WI38 (cell line): Measurements from ENCODE around the gene GTPBP4.
"Not testable (repeated sequence)": the region's sequence is repeated elsewhere in the genome, so short reads cannot be mapped to it uniquely, and the experiment has no call there.

ENCODE experiments used
- H3K4me3 ChIP-seq: 2 replicates; pipeline ENCODE4 v1.5.1; 2011; ENCODE audit warnings: low read depth, mild to moderate bottlenecking, control low read depth, low read length
- TF ChIP-seq, protein P1 (sequence below): IDR thresholded peaks from 2 replicates; pipeline ENCODE4 v1.5.1; 2012; ENCODE audit warnings: low read depth, mild to moderate bottlenecking, control low read depth, low read length

GTPBP4 gene

GRCh38 chr10:1002425-1003006, 14.3 kb downstream of the GTPBP4 start:
- TF ChIP-seq, protein P1, sequence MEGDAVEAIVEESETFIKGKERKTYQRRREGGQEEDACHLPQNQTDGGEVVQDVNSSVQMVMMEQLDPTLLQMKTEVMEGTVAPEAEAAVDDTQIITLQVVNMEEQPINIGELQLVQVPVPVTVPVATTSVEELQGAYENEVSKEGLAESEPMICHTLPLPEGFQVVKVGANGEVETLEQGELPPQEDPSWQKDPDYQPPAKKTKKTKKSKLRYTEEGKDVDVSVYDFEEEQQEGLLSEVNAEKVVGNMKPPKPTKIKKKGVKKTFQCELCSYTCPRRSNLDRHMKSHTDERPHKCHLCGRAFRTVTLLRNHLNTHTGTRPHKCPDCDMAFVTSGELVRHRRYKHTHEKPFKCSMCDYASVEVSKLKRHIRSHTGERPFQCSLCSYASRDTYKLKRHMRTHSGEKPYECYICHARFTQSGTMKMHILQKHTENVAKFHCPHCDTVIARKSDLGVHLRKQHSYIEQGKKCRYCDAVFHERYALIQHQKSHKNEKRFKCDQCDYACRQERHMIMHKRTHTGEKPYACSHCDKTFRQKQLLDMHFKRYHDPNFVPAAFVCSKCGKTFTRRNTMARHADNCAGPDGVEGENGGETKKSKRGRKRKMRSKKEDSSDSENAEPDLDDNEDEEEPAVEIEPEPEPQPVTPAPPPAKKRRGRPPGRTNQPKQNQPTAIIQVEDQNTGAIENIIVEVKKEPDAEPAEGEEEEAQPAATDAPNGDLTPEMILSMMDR = no peak
- H3K4me3 ChIP-seq = no peak overlapping the region

GRCh38 chr10:1003884-1004670, 15.8 kb downstream of the GTPBP4 start:
- H3K4me3 ChIP-seq = no peak overlapping the region
- TF ChIP-seq, protein P1 = no peak

GRCh38 chr10:1006573-1006972, 18.3 kb downstream of the GTPBP4 start:
- TF ChIP-seq, protein P1 = no peak
- H3K4me3 ChIP-seq = no peak overlapping the region

- no peak overlapping the region for H3K4me3 ChIP-seq
- TF ChIP-seq, protein P1 = no peak
Observed at GRCh38 chr10:1007583-1007982, 19.3 kb downstream of the GTPBP4 start.

- TF ChIP-seq, protein P1 = no peak
- H3K4me3 ChIP-seq = no peak overlapping the region
Observed at GRCh38 chr10:1009071-1009494, 20.8 kb downstream of the GTPBP4 start.

DNA sequence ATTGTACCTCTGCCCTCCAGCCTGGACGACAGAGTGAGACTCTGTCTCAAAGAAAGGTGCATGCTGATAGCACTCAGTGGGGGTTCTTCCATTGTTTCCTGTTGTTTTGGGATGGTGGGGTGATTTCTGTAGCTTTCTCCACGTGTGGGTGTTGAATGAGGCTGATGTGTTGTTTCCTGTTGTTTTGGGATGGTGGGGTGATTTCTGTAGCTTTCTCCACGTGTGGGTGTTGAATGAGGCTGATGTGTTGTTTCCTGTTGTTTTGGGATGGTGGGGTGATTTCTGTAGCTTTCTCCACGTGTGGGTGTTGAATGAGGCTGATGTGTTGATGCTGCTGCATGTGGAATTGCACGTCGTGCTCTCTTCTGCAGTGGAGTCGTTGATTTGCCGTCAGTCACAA, 21.7 kb downstream of the GTPBP4 start:
- H3K4me3 ChIP-seq = not testable (repeated sequence)

GRCh38 chr10:1010703-1011102, 22.5 kb downstream of the GTPBP4 start:
- TF ChIP-seq, protein P1 = no peak
- H3K4me3 ChIP-seq = no peak overlapping the region
